SJSA1 (cell line): ENCODE results near the gene ARID3A. TPM values are rescaled to one million over a fixed set of nuclear protein-coding genes. Genes with fewer than 3 reads are reported as not detected.
A peak's percentile ranks its signal among the peaks of the same experiment; 100 is the strongest.

Experiments used
- DNase-seq, 2 experiments: peaks; one replicate each; pipeline ENCODE4 v3.0.0-alpha.2; 2015 to 2020; ENCODE audit warnings: low spot score in 2 of 2, low read depth in 1 of 2
- H3K27ac ChIP-seq: fragments of 250-450 bp; sonication (Bioruptor Pico); 2 replicates; pipeline ENCODE4 v1.5.1; 2020; ENCODE audit warnings: mild to moderate bottlenecking, moderate library complexity
- H3K27me3 ChIP-seq: fragments of 250-450 bp; sonication (Bioruptor Pico); replicated peaks from 2 replicates; pipeline ENCODE4 v1.5.1; 2020; ENCODE audit warnings: mild to moderate bottlenecking, moderate library complexity
- H3K36me3 ChIP-seq: fragments of 250-450 bp; sonication (Bioruptor Pico); 2 replicates; pipeline ENCODE4 v1.5.1; 2020; ENCODE audit warnings: mild to moderate bottlenecking
- H3K4me1 ChIP-seq: fragments of 250-450 bp; sonication (Bioruptor Pico); replicated peaks from 2 replicates; pipeline ENCODE4 v1.6.1; 2021; ENCODE audit warnings: mild to moderate bottlenecking
- H3K4me3 ChIP-seq: fragments of 250-450 bp; sonication (Bioruptor Pico); 2 replicates; pipeline ENCODE4 v1.5.1; 2020; ENCODE audit warnings: mild to moderate bottlenecking
- H3K9me3 ChIP-seq: fragments of 250-450 bp; sonication (Bioruptor Pico); replicated peaks from 2 replicates; pipeline ENCODE4 v1.5.1; 2020; ENCODE audit warnings: mild to moderate bottlenecking
- total RNA-seq: library from RNA; depleted of rRNA; stranded (reverse); fragments of >200 nt; shearing (Covaris generic); gene quantifications from 2 replicates; pipeline ENCODE4 v1.2.3, GENCODE V29; 2014

ARID3A gene
- total RNA-seq, 1 experiment from 2014 or later, result 8.1 TPM

DNA sequence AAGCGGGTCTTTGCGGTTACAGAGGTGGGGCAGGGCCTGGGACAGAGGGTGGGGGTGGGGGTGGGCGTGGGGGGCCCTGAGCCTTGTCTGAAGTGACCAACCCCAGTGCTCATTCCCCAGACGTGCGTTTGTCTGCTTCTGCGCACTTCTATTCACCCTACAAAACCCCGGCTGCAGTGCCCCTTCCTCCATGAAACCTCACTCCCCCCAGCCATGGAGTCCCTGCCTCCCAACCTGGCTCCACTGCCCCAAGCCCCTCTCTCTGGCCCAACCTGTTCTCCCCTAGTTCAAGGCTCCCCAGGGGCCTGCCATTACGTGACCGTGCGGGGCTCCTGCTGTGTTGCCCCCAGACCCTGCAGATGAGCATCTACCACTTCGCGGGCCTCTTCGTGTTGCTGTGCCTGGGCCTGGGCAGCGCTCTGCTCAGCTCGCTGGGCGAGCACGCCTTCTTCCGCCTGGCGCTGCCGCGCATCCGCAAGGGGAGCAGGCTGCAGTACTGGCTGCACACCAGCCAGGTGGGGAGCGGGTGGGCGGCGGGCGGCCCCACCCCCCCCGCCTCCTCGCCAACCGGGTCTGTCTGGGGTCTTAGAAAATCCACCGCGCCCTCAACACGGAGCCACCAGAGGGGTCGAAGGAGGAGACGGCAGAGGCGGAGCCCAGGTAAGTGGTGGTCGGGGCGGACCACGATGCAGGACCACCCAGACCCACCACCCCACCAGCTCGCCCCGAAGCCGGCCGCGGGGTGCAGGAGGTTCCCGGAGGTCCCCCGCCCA, 82.6 kb downstream of the ARID3A start:
- H3K4me3 ChIP-seq, result no peak overlapping the region
- no peak for DNase-seq
- peaks cover 46% of the 10 kb centered on the region for H3K36me3 ChIP-seq
- no peak overlapping the region for H3K27ac ChIP-seq
- peaks cover 11% of the 10 kb centered on the region for H3K27me3 ChIP-seq
- no peaks in the 10 kb centered on the region for H3K9me3 ChIP-seq
- H3K4me1 ChIP-seq, result no peaks in the 10 kb centered on the region

DNA sequence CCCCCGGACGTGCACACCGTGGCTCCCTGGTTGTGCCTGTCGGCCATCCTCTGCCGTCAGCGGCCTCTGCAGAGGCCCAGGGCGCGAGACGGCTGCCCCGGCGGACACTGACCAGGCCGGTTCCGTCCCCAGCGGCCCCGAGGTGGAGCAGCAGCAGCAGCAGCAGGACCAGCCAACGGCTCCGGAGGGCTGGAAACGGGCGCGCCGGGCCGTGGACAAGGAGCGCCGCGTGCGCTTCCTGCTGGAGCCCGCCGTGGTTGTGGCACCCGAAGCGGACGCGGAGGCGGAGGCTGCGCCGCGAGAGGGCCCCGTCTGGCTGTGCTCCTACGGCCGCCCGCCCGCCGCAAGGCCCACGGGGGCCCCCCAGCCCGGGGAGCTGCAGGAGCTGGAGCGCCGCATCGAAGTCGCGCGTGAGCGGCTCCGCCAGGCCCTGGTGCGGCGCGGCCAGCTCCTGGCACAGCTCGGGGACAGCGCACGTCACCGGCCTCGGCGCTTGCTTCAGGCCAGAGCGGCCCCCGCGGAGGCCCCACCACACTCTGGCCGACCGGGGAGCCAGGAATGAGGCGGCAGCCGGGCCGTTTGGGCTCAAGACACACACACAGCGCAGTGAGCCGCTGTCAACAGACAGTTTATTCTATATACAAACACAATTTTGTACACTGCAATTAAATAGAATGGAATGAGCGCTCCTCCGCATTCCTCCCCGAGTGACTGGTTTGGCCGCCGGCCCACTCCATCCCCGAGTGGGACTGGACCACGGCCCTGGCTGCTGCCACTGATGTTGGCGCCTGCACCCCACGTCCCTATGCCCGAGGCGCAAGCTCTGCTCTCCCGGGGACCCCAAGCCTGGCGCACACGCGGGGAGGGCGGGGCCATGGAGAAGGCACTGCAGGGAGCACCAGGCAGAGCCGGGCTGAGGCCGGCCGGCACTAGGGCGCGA, 83.5 kb downstream of the ARID3A start:
- DNase-seq, result no peak
- Histone ChIP-seq H3K9me3 (no peaks in the 10 kb centered on the region), H3K27me3 (peaks cover 3% of the 10 kb centered on the region), H3K36me3 (peaks cover 54% of the 10 kb centered on the region), H3K27ac (no peak overlapping the region), H3K4me3 (no peak overlapping the region), H3K4me1 (no peaks in the 10 kb centered on the region)

DNA sequence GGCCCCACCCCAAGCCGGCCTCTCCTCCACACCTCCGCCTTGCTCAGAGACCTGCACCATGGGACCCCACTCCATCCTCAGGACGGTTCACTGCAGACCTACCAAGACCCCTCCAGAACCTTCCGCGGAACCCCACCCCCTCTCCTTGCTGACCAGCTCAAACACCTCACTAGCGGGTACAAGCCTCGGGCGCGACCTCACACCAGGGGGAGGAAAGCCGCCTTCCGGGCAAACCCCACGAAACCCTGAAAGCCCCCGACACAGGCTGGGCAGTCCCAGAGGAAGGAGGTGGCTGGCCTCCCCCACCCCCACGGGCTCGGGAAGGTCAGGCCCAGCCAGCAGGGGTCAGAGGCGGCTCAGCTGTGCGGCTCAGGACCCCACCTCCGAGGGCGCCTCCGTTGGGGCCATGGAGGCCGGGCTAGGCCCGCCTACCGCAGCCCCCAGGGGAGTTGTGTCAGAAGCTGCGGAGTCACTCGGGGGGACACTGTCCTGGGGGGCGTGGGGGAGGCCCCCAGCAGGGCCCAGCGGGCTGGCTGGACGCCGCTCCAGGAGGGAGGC, 84.2 kb downstream of the ARID3A start:
- Histone ChIP-seq H3K36me3 (peaks cover 62% of the 10 kb centered on the region), H3K27ac (no peak overlapping the region), H3K9me3 (no peaks in the 10 kb centered on the region), H3K4me1 (no peaks in the 10 kb centered on the region), H3K4me3 (no peak overlapping the region), H3K27me3 (no peaks in the 10 kb centered on the region)
- no peak for DNase-seq

DNA sequence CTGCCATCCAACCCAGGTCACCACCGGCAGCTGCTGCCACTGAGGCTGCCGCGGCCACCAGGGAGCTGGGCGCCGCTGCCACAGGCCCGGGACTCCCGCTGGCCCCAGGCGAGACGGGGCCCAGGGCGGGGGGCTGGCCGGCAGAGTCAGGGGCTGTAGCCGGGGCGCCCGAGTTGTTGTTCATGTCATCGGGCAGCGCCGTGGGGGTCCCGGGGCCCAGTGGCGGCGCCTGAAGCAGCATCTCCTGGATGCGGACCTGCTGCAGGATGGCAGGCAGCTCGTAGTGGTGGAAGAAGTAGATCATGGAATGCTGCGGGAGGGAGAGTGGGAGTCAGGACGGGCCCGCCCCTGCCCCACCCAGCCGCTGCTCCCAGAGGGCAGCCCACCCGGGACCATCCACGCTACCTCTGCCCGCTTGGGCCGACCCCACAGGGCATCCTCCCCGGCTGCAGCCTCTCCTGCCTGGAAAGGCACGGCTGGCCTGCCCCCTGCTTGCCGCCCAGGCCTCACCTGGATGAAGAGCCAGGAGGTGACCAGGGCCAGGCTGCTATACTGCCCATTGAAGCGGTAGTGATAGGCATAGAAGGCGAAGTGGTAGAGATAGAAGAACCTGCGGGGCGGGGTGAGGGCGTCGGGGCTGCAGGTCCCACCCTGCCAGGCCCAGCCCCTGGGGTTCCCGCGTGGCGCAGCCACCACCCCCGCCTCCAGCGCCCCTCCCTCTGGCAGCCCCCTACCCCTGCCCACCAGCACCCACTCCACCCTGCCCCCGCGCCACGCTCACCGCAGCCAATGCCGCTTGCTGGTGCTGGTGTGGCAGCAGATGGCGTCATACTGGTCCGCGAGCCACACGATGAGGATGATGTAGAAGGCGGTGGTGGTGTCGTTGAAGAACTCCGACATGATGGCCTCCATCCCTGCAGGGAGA, 85.0 kb downstream of the ARID3A start:
- H3K27me3 ChIP-seq, result no peaks in the 10 kb centered on the region
- H3K9me3 ChIP-seq, result no peaks in the 10 kb centered on the region
- H3K36me3 ChIP-seq, result peaks cover 69% of the 10 kb centered on the region
- no peaks in the 10 kb centered on the region for H3K4me1 ChIP-seq
- H3K27ac ChIP-seq, result no peak overlapping the region
- no peak overlapping the region for H3K4me3 ChIP-seq
- DNase-seq, result no peak

DNA sequence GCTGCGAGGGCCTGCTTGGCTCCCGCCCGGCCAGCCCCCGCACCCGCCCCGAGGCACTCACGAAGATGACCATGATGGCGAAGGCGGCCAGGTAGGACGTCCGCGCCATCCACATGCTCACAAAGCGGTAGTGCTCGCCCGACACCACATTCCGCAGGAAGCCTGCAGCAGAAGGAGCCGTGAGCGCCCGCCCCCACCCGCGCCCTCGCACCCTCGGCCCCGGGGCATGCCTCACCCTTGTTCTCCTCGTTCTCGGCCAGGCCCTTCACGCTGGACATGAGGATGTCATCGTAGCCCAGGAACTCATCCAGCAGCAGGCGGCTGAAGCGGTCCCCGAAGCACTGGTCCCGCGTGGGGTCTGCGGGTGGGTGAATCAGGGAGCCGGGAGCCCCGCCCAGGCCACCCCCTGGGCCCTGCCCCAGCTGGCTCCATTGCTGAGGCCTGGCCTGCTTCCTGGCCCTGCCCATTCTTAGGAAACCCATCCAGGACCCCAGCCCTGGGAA, 86.0 kb downstream of the ARID3A start:
- H3K9me3 ChIP-seq, result no peaks in the 10 kb centered on the region
- peaks cover 75% of the 10 kb centered on the region for H3K36me3 ChIP-seq
- peaks cover 7% of the 10 kb centered on the region for H3K4me1 ChIP-seq
- H3K4me3 ChIP-seq, result no peak overlapping the region
- no peak for DNase-seq
- no peaks in the 10 kb centered on the region for H3K27me3 ChIP-seq
- H3K27ac ChIP-seq, result no peak overlapping the region

DNA sequence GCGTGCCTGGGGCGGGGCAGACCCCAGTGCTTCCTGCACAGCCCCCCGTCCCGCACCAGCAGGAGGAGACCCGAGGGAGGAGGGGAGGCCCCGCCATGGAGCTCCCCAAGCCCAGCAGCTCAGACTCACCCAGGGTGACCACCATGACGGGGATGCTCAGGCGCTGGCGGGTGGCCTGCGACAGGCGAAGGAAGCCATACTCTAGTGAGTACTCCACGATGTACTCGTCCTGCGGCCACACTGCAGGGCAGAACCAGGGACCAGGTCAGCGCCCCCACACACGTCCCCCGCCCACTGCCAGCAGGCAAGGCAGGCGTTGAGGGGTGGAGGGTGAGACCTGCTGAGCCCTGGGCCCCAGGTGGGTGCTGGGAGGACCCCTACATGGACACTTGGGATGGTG, 86.5 kb downstream of the ARID3A start:
- peaks cover 12% of the 10 kb centered on the region for H3K4me1 ChIP-seq
- H3K36me3 ChIP-seq, result peaks cover 75% of the 10 kb centered on the region
- no peak overlapping the region for H3K27ac ChIP-seq
- H3K27me3 ChIP-seq, result no peaks in the 10 kb centered on the region
- no peak for DNase-seq
- H3K9me3 ChIP-seq, result no peaks in the 10 kb centered on the region
- no peak overlapping the region for H3K4me3 ChIP-seq

DNA sequence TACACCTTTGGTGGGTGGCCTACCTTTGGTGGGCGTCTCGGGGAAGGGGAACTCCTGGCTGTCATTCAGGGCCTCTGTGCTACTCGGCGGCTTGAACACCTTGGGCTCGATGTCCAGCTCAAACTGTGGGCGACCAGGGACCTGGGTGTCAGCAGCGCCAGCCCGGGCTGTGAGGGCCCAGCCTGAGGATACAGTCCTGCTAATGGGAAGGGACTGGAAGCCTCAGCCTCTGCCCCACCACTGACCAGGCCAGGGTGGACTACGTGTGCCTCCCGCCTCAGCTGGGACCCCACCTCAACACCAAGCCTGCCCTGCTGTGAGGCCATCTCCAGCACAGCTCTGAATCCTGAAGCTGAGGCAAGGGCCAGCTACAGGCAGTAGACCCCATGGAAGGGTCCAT, 87.4 kb downstream of the ARID3A start:
- DNase-seq, result no peak
- no peak overlapping the region for H3K27ac ChIP-seq
- no peak overlapping the region for H3K4me3 ChIP-seq
- no peaks in the 10 kb centered on the region for H3K27me3 ChIP-seq
- H3K36me3 ChIP-seq, result peaks cover 83% of the 10 kb centered on the region
- no peaks in the 10 kb centered on the region for H3K9me3 ChIP-seq
- peaks cover 21% of the 10 kb centered on the region for H3K4me1 ChIP-seq

DNA sequence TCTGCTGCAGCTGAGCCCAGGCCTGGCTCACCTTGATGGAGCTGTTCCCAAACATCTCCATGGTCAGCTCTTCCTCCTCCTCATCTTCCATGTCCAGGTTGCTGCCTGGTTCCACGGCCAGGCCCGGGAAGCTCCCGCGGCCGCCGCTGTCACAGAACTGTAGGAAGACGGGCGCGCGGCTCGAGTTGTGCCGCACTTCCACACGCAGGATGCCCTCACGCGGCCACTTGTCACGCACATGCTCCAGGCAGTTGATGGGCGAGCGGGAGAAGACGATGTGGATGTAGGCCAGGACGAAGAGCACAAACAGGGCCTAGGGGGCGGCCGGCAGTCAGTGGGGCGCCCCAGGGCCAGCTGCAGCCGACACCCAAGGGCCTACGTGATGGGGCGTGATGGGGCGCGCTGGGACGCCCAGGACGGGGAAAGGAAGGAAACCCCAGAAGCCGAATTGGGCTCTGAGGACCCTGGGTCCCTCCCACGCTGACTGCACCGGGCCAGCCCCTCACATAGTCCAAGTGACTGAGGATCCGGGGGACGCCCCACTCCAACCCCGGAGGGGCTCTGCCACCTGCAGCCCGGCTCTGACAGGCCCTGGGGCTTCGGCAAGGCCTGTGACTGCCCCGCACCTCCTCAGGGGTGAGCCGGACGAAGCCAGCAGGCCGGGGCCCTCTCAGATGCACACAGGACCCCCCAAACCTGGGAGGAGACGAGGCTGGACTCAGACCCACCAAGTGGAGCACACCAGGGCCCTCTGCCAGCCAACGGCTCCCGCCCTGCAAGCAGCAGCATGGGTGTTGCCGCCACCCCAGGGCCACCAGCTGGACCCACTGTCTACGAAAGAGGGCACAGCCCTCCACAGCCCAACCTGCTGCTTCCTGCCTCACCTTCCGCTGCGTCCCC, 88.6 kb downstream of the ARID3A start:
- no peak overlapping the region for H3K4me3 ChIP-seq
- peaks cover 83% of the 10 kb centered on the region for H3K36me3 ChIP-seq
- DNase-seq, result no peak
- no peaks in the 10 kb centered on the region for H3K9me3 ChIP-seq
- no peaks in the 10 kb centered on the region for H3K27me3 ChIP-seq
- H3K4me1 ChIP-seq, result peaks cover 29% of the 10 kb centered on the region
- H3K27ac ChIP-seq, result no peak overlapping the region

DNA sequence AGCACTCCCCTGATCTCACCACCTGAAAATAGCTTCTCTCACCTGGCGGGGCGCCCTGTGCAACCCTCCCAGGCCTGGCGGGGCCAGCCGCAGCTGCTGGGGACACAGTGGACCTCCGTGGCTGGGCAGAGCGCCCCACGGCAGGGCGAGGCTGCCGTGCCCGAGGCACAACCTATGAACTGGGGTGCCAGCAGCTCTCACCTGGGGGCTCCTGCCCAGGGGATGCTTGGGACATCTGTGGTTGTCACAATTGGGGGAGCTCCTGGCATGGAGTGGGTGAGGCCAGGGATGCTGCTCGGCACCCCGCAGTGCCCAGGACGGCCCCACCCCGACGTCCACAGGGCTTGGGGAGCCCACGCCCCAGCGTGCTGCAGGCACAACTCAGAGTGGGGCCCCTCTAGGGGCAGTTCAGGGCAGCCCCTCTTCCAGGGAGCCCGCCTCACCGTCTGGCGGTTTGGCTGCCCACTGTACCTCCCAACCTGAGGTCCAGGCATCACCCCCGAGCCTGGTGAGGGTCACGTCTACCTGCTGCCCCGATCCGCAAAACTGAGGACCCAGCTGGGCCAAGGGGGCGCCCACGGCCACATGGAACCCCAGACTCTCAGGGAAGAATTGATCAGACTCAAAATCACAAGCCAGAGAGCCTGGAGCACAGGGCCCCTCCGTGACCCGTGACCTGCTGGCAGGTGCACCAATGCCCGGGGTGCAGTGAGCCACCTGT, 89.4 kb downstream of the ARID3A start:
- Histone ChIP-seq H3K9me3 (no peaks in the 10 kb centered on the region; the same call in 1 of the 2 replicates), H3K27ac (no peak overlapping the region), H3K27me3 (no peaks in the 10 kb centered on the region), H3K4me1 (peaks cover 37% of the 10 kb centered on the region), H3K36me3 (peaks cover 83% of the 10 kb centered on the region), H3K4me3 (no peak overlapping the region)
- no peak for DNase-seq

DNA sequence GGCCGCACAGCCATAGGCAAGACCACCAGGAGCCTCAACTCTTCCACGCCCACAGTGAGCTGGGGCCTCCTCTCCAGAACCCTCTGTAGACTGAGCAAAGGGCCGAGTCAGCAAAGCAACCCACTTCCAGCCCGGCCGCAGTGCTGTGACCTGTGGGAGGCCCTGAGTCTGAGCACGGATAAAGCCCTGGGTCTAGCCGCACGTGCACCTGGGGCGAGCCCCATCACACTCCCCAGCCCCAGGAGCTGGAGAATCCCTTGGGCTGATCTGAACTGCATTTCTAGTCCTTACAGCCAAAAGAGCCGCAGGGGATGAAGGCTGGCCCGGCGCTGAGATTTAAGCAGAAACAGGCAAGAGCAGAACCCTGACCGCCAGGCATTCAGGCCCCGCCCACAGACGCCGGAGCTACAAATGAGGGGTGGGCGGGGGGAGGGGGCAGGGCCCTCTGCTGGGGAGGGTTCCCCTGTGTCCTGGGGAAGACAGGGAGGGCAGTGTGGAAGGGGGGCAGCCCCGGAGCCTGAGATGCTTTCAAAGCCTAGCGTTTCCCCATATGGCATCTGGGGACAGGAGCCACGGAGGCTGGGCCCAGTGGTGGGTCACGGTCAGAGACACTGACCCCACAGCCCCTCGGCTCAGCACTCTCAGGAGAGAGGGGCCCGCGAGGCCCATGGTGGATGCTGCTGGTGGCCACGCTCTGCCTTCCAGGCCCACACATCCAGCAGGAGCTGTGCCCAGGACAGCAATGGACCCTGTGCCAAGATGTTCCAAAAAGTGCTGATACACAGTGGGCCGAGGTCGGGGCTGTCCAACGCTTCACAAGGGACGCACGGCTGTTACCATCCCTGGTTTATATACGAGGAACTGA, 90.2 kb downstream of the ARID3A start:
- H3K4me3 ChIP-seq, result no peak overlapping the region
- no peaks in the 10 kb centered on the region; the same call in 1 of the 2 replicates for H3K9me3 ChIP-seq
- H3K27me3 ChIP-seq, result no peaks in the 10 kb centered on the region
- H3K4me1 ChIP-seq, result peaks cover 40% of the 10 kb centered on the region
- 0 out of 2 replicates have a peak overlapping the region, but pooled peaks have one; percentile 37 for H3K27ac ChIP-seq
- DNase-seq, result no peak
- peaks cover 82% of the 10 kb centered on the region for H3K36me3 ChIP-seq

DNA sequence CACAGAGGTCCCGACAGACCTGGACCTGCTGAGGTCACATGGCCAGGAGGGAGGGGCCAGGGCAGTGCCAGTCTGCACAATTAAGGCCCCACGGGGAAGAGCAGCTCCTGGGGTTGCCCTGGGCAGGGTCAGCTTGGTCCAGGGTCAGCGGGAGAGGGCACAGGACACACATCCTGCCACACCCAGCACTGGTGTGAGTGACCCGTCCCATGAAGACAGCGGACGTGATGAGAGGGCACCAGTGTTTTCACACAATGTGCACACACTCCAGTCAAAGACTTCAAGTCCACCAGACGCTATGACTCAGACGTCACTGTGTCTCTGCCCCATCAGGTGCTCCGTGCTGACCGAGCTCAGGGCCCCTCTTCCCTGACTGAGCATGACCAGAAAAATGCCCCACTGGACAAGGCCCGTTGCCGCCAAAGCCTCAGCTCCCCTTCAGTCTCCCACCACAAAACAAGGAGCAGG, 90.8 kb downstream of the ARID3A start:
- Histone ChIP-seq H3K27ac (0 out of 2 replicates have a peak overlapping the region, but pooled peaks have one; percentile 37), H3K9me3 (no peaks in the 10 kb centered on the region; the same call in 1 of the 2 replicates), H3K4me3 (no peak overlapping the region), H3K27me3 (no peaks in the 10 kb centered on the region), H3K4me1 (peaks cover 41% of the 10 kb centered on the region), H3K36me3 (peaks cover 80% of the 10 kb centered on the region)
- DNase-seq, result peak; percentile 42 to 70
